GM12874 (cell line): ENCODE measurements around the gene ALDH4A1.

Source experiments
- CTCF ChIP-seq: IDR thresholded peaks from 2 replicates; pipeline ENCODE4 v1.5.1; 2011; ENCODE audit warnings: low read depth, mild to moderate bottlenecking, control low read depth, low read length, moderate library complexity; ENCODE audit not compliant: insufficient read depth

ALDH4A1 gene

GRCh38 chr1:18902523-18903290 lies at the start of gene ALDH4A1:
TSS of gene ALDH4A1 (minus strand) at chr1:18902555. CDS start at chr1:18902523, 32 bp downstream.
- TF ChIP-seq CTCF = no peak

GRCh38 chr1:18951818-18952391 lies 49.5 kb upstream of the ALDH4A1 start:
- TF ChIP-seq CTCF = no peak

- TF ChIP-seq CTCF = no peak
Observed at GRCh38 chr1:18951416-18951815, 49.1 kb upstream of the ALDH4A1 start.

- TF ChIP-seq CTCF = no peak
Observed at GRCh38 chr1:18950401-18951026, 48.2 kb upstream of the ALDH4A1 start.

GRCh38 chr1:18949686-18950400 lies 47.5 kb upstream of the ALDH4A1 start:
- peak; percentile 34; the same call in 1 of the 2 replicates for TF ChIP-seq CTCF

- TF ChIP-seq CTCF = no peak
Observed at GRCh38 chr1:18948913-18949685, 46.7 kb upstream of the ALDH4A1 start.
